B cell (primary cell): ENCODE results near the gene NCKAP1. TPM values are rescaled to one million over a fixed set of nuclear protein-coding genes. Genes with fewer than 3 reads are reported as not detected.

Experiments used
- ATAC-seq: fragments of 200-7000 bp; cut with Tn5 transposase; one replicate; pipeline ENCODE4 v1.10.0; 2021; ENCODE audit warnings: low read depth, mild to moderate bottlenecking, moderate number of reproducible peaks, moderate library complexity
- CTCF ChIA-PET: fragments of 350-600 bp; sonication (Branson Sonifier 250); formaldehyde crosslinking; loops from one replicate; lab custom pipeline; 2021; ENCODE audit warnings: antibody characterized with exemption, inconsistent platforms; lab: Charles Lee
- POLR2A ChIA-PET: fragments of 350-600 bp; sonication (Branson Sonifier 250); formaldehyde crosslinking; loops from one replicate; lab custom pipeline; 2021; ENCODE audit warnings: antibody characterized with exemption; lab: Charles Lee
- DNase-seq: peaks from one replicate; pipeline ENCODE4 v3.0.0; 2013
- H2AFZ ChIP-seq: 2 replicates; pipeline ENCODE4 v1.6.1; 2012; ENCODE audit warnings: mild to moderate bottlenecking, low read depth, low read length; ENCODE audit not compliant: insufficient read depth, poor library complexity, severe bottlenecking
- H3K27ac ChIP-seq, 2 donors: 1 replicate in 1 of 2; 2 replicates in 1 of 2; pipeline ENCODE4 v1.5.1; 2012 to 2013; ENCODE audit warnings: low read length in 2 of 2, mild to moderate bottlenecking in 2 of 2, moderate library complexity in 1 of 2
- H3K27me3 ChIP-seq, 4 experiments: fragments of 200-600 bp in 1 of 4; sonication (generic) in 1 of 4; replicated peaks in 1 of 4; 1 replicate in 2 of 4; 2 replicates in 2 of 4; pipeline versions ENCODE4 v1.6.1 to v1.7.0; 2013 to 2016; ENCODE audit warnings: low read length in 3 of 4, mild to moderate bottlenecking in 2 of 4, mixed read lengths in 1 of 4, moderate library complexity in 1 of 4; ENCODE audit not compliant: insufficient read depth in 4 of 4, control insufficient read depth in 3 of 4; ENCODE audit errors: control extremely low read depth in 1 of 4
- H3K36me3 ChIP-seq, 2 experiments: replicated peaks in 1 of 2; 1 replicate in 1 of 2; 2 replicates in 1 of 2; pipeline versions ENCODE4 v1.6.1 to v1.7.1; 2013; ENCODE audit warnings: low read length in 1 of 2; ENCODE audit not compliant: insufficient read depth in 2 of 2, control insufficient read depth in 1 of 2; ENCODE audit errors: control extremely low read depth in 1 of 2, extremely low read depth in 1 of 2
- H3K4me1 ChIP-seq, 2 donors: fragments of 200-600 bp in 1 of 2; sonication (generic) in 1 of 2; 1 replicate in 1 of 2; 2 replicates in 1 of 2; pipeline versions ENCODE4 v1.5.1 to v1.6.1; 2013 to 2017; ENCODE audit warnings: low read length in 2 of 2; ENCODE audit not compliant: control insufficient read depth in 2 of 2, insufficient read depth in 2 of 2
- H3K4me2 ChIP-seq: replicated peaks from 2 replicates; pipeline ENCODE3; 2012; ENCODE audit warnings: mild to moderate bottlenecking, low read depth, low read length; ENCODE audit not compliant: poor library complexity, severe bottlenecking
- H3K4me3 ChIP-seq, 5 experiments: fragments of 200-600 bp in 1 of 5; sonication (generic) in 1 of 5; 1 replicate in 3 of 5; 2 replicates in 2 of 5; pipeline versions ENCODE4 v1.5.1 to v1.7.0; 2011 to 2016; ENCODE audit warnings: low read length in 4 of 5, mild to moderate bottlenecking in 4 of 5, low read depth in 2 of 5, control low read depth in 1 of 5, moderate library complexity in 1 of 5; ENCODE audit not compliant: insufficient read depth in 1 of 5; ENCODE audit errors: control extremely low read depth in 1 of 5, extremely low read depth in 1 of 5
- H3K79me2 ChIP-seq: fragments of 200-600 bp; sonication (generic); one replicate; pipeline ENCODE4 v1.6.0; 2016; ENCODE audit warnings: low read length; ENCODE audit not compliant: control insufficient read depth, insufficient read depth
- H3K9ac ChIP-seq: fragments of 200-600 bp; sonication (generic); 2 replicates; pipeline ENCODE4 v1.6.1; 2017; ENCODE audit warnings: mild to moderate bottlenecking, low read length, moderate library complexity
- H3K9me3 ChIP-seq, 3 donors: one replicate each; pipeline versions ENCODE4 v1.6.1 to v1.7.1; 2013; ENCODE audit warnings: low read length in 2 of 3; ENCODE audit not compliant: control insufficient read depth in 2 of 3, insufficient read depth in 1 of 3; ENCODE audit errors: control extremely low read depth in 1 of 3
- H4K20me1 ChIP-seq: 2 replicates; pipeline ENCODE4 v1.6.0; 2012; ENCODE audit warnings: mild to moderate bottlenecking, low read length; ENCODE audit not compliant: insufficient read depth, control insufficient read depth, poor library complexity, severe bottlenecking
- H3K27ac Mint-ChIP-seq: one replicate; pipeline ENCODE4 v1.8.0; 2021; ENCODE audit warnings: mixed read lengths
- H3K27me3 Mint-ChIP-seq: one replicate; pipeline ENCODE4 v1.8.0; 2021; ENCODE audit warnings: mixed read lengths
- H3K4me1 Mint-ChIP-seq: one replicate; pipeline ENCODE4 v1.8.0; 2021; ENCODE audit warnings: mixed read lengths
- H3K4me3 Mint-ChIP-seq: one replicate; pipeline ENCODE4 v1.8.0; 2021; ENCODE audit warnings: mixed read lengths
- H3K9me3 Mint-ChIP-seq: one replicate; pipeline ENCODE4 v1.8.0; 2022; ENCODE audit warnings: mixed read lengths; ENCODE audit not compliant: insufficient read depth
- EZH2 ChIP-seq: IDR thresholded peaks from 2 replicates; pipeline ENCODE4 v1.6.1; 2012; ENCODE audit warnings: borderline replicate concordance, low read depth, mild to moderate bottlenecking, moderate library complexity, low read length; ENCODE audit not compliant: insufficient read depth, poor library complexity, severe bottlenecking
- WGBS: methylation state at CpG from one replicate; pipeline ENCODE4 v1.1.5; 2013; ENCODE audit warnings: missing lambda C conversion rate; ENCODE audit not compliant: insufficient coverage; 5-methylcytosine and 5-hydroxymethylcytosine counted together
- intact Hi-C: fragments of 100-400 bp; cut with micrococcal nuclease; formaldehyde crosslinking; loops from one replicate; pipeline ENCODE4 v1.10.0; 2022
- polyA plus RNA-seq: library from polyadenylated mRNA; depleted of rRNA; stranded (reverse); fragments of >200 nt; gene quantifications from 2 replicates; pipeline ENCODE4 v1.2.3, GENCODE V29; 2012
- total RNA-seq, 2 donors: library from RNA; stranded (reverse); fragments of 120-200 nt in 1 of 2; gene quantifications; 1 replicate in 1 of 2; 2 replicates in 1 of 2; pipeline versions ENCODE4 v1.2.3 to v1.2.4, GENCODE V29; 2013 to 2022
- TF ChIP-seq, protein P1 (sequence below): fragments of 200-600 bp; IDR thresholded peaks from one replicate; pipeline ENCODE4 v1.8.0; 2022; ENCODE audit warnings: antibody characterized with exemption, mild to moderate bottlenecking

NCKAP1 gene
- total and polyA plus RNA-seq, 2 donors (not counting 1 experiment from before 2014, with no cell fraction given): 0.05 TPM; not detected in 1

DNA sequence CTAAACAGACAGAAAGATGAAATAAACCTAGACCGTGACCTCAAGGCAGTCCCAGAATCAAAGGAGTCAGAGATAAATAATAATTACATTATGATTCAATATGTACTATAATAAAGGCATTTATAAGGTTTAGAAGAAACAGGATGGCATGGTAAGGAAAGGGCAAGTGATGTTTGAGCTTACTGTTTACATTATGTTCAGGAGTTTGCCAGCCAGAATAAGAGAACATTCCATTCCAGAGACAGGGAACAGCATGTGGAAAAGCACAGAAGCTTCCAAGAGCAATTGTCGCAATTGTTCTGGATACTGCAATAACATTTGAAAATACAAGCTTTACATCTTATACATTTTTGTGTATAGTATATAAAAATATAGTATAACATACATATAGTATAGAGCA, 121.8 kb downstream of the NCKAP1 start:
- TF ChIP-seq EZH2: no peak
- TF ChIP-seq, protein P1, sequence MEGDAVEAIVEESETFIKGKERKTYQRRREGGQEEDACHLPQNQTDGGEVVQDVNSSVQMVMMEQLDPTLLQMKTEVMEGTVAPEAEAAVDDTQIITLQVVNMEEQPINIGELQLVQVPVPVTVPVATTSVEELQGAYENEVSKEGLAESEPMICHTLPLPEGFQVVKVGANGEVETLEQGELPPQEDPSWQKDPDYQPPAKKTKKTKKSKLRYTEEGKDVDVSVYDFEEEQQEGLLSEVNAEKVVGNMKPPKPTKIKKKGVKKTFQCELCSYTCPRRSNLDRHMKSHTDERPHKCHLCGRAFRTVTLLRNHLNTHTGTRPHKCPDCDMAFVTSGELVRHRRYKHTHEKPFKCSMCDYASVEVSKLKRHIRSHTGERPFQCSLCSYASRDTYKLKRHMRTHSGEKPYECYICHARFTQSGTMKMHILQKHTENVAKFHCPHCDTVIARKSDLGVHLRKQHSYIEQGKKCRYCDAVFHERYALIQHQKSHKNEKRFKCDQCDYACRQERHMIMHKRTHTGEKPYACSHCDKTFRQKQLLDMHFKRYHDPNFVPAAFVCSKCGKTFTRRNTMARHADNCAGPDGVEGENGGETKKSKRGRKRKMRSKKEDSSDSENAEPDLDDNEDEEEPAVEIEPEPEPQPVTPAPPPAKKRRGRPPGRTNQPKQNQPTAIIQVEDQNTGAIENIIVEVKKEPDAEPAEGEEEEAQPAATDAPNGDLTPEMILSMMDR: no peak
- H3K36me3 ChIP-seq: no peaks in the 10 kb centered on the region
- DNase-seq (no peak), ATAC-seq (no peak)
- no peak overlapping the region for H3K4me3 ChIP-seq
- Mint-ChIP-seq H3K4me3 (no peak overlapping the region), H3K9me3 (no peaks in the 10 kb centered on the region), H3K4me1 (peaks cover 2% of the 10 kb centered on the region), H3K27me3 (peaks cover 12% of the 10 kb centered on the region), H3K27ac (no peak overlapping the region)
- H3K4me1 ChIP-seq: no peaks in the 10 kb centered on the region
- H3K9me3 ChIP-seq: no peaks in the 10 kb centered on the region
- intact Hi-C loops: no loop called here
- no CpG with 5 or more reads among the region's 2 CpGs for WGBS
- no peaks in the 10 kb centered on the region for H3K79me2 ChIP-seq
- H2AFZ ChIP-seq: no peak overlapping the region
- POLR2A ChIA-PET: no interaction called here
- H4K20me1 ChIP-seq: no peaks in the 10 kb centered on the region
- CTCF ChIA-PET: no interaction called here
- H3K27me3 ChIP-seq: no peaks in the 10 kb centered on the region
- no peak overlapping the region for H3K9ac ChIP-seq
- H3K27ac ChIP-seq: no peak overlapping the region
- H3K4me2 ChIP-seq: no peak overlapping the region

DNA sequence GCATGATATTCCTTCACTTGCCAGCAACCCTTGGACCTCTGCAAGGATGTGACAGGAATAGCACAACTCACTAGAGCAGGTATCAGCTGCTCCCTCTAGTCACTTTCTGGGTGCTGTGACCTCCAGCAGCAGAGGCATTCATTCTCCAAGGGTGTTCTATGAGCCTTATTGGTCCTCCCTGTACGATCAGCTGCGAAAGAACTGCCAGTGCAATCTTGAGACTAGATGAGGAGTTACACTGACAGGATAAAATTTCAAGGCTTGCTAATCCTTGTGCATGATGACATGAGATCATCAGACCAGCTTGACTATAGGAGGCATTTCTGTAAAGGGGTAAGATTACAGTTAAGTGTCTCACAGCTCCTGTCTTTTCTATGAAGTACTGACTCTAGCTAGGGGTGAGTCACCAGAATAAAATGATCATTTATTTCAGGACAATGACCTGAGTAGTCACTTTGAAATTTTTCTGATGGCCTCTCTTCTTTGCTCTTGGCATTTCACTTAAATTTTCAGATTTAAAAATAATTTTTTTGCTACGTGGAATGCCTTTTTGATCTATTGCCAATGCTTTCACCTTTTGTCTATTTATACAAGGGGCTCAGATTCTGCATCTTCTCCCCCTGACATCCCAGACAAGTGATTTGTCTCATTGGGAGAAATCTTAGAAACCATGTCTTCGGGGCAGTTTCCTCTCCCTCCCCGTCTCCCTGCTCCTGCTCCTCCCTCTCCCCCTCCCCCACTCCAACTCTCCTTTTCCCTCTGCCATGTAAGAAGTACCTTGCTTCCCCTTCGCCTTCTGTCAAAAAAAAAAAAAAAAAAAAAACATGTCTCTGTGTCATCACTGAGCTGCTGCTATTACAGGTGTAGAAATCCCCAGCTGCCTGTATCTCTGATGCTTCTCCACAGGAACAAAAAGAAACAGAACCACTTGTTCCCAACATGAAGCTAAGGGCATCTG, 122.6 kb downstream of the NCKAP1 start:
- H3K36me3 ChIP-seq: no peaks in the 10 kb centered on the region
- no peak for DNase-seq
- no peak for ATAC-seq
- H3K27ac Mint-ChIP-seq: no peak overlapping the region
- ChIA-PET POLR2A (no interaction called here), CTCF (no interaction called here)
- H3K4me1 ChIP-seq: no peaks in the 10 kb centered on the region
- H3K27me3 ChIP-seq: no peaks in the 10 kb centered on the region
- H3K4me3 Mint-ChIP-seq: no peak overlapping the region
- 92% methylated on average over 2 of the region's 6 CpGs for WGBS
- no peaks in the 10 kb centered on the region for H4K20me1 ChIP-seq
- H3K27me3 Mint-ChIP-seq: peaks cover 15% of the 10 kb centered on the region
- H3K79me2 ChIP-seq: no peaks in the 10 kb centered on the region
- no peak overlapping the region for H3K4me3 ChIP-seq
- intact Hi-C loops: no loop called here
- H3K27ac ChIP-seq: no peak overlapping the region
- no peaks in the 10 kb centered on the region for H3K9me3 Mint-ChIP-seq
- H3K9me3 ChIP-seq: no peaks in the 10 kb centered on the region
- H3K4me2 ChIP-seq: no peak overlapping the region
- H3K9ac ChIP-seq: no peak overlapping the region
- H3K4me1 Mint-ChIP-seq: peaks cover 1% of the 10 kb centered on the region
- TF ChIP-seq EZH2: no peak
- TF ChIP-seq, protein P1: no peak
- H2AFZ ChIP-seq: no peak overlapping the region
